HG03558 (cell line): ENCODE results near the gene POLR3A.

Source experiments
- ATAC-seq: cut with Tn5 transposase; IDR thresholded peaks from one replicate; pipeline ENCODE4 v1.9.1; 2021; ENCODE audit warnings: moderate number of reproducible peaks; ENCODE audit not compliant: unreplicated experiment; ENCODE audit errors: extremely low read depth

POLR3A gene

GRCh38 chr10:77960829-77961329, 68.4 kb downstream of the POLR3A start:
- ATAC-seq = no peak

DNA sequence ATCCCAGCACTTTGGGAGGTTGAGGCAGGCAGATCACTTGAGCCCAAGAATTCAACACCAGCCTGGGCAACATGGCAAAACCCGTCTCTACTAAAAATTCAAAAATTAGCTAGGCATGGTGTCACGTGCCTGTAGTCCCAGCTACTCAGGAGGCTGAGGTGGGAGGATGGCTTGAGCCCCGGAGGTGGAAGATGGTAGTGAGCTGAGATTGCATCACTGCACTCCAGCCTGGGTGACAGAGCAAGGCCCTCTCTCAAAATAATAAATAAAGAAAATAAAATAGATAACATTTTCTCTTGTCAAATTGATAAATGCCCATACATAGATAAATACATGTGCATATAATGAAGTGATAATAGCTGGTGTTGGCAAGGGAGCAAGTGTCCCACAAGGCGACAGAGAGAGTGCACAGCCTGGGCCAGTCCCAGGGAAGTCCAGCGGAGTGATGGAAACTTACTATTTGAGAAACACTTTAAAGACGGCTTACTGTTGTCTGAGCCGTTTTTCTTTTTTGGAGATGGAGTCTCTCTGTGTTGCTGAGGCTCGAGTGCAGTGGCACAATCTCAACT, 69.3 kb downstream of the POLR3A start:
- no peak for ATAC-seq

- ATAC-seq = no peak
Observed at GRCh38 chr10:77959384-77959783, 69.9 kb downstream of the POLR3A start.

- no peak for ATAC-seq
Observed at GRCh38 chr10:77955136-77955535, 74.2 kb downstream of the POLR3A start.

DNA sequence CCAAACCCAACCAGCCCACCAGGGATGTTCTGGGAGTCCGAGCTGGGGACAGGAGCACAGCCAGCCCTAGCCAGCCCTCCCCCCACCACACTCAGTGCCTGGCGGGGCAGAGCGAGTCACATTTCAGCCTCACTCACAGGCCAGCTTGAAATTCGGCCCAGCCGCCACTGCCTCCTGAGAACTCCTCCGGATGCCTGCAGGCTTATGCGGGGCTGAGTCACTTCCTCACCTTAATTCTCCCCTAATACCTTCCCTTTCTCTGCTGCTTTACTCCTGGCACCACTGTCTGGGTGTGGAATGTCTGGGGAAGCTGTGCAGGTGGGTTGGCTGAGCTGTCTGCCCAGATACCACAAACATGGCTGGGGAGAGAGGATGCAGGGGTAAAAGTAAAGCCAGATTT, 80.1 kb downstream of the POLR3A start:
- no peak for ATAC-seq

GRCh38 chr10:77946084-77946483, 83.2 kb downstream of the POLR3A start:
- ATAC-seq = no peak

DNA sequence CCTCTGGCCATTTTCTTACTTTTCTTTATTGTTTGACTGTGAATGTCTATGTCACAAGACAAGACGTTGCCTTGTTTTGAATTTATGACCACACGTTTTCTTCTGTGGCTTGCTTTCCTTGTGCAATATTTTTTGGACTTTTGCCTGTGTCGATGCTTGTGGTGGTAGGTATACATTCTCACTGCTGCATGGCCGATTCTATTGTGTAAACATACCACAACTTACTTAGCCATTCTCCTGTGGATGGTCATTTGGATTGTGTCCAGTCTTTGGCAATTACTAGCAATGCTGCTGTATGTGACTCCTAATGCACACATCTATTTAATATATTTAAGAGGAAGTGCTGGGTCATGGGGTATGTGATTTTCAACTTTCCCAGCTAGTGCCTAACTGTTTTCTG, 84.8 kb downstream of the POLR3A start:
- no peak for ATAC-seq

DNA sequence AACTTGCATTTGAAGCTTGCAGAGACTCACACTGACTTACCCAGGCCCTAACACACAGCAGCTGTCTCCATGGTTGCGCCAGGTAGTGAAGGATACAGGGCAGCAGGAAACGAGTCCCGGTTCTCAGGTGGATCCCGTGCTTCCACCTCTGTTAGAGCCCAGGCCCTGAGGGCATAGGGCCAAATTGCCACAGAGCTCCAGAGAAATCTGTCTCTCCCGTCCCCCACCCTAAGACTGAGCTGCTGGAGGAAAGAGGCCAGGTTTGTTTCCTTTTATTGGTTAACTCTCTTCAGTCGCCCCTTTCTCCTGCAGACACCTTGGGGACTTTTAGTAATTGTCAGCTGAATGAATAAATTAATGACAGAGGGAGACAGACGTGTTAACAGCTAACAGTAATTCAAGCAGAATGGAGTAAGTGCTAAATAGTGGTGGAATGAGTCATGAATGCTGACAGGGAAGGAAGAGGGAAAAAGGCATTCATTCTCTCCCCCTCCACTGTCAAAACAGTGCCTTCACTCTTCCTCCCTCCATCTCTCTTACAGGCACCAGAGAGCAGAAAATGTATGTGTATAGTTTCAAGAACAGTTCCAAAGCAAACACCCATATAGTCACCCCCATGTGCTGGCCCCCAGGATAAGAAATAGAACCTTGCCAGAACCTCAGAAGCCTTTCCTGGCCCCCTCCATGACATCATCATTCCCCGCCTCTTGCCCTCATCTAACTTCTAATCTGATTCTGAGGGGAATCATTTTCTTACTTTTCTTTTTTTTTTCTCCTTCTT, 86.0 kb downstream of the POLR3A start:
- no peak for ATAC-seq

DNA sequence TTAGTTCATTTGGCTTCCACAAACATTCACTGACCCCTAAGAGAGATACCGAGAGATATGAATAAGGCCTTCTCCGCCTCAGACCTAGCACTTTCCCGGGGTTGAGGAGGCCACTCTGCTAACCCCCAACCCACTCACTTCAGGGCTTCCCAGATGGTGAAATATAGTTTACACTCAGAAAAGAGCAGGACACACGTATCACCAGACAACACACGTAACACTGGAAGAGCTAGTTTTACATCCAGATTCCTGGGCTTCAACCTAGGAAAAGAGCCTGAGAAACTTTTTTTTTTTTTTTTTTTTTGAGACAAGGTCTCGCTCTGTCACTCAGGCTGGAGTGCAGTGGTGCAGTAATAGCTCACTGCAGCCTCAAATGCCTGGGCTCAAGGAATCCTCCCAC, 87.5 kb downstream of the POLR3A start:
- ATAC-seq = no peak

DNA sequence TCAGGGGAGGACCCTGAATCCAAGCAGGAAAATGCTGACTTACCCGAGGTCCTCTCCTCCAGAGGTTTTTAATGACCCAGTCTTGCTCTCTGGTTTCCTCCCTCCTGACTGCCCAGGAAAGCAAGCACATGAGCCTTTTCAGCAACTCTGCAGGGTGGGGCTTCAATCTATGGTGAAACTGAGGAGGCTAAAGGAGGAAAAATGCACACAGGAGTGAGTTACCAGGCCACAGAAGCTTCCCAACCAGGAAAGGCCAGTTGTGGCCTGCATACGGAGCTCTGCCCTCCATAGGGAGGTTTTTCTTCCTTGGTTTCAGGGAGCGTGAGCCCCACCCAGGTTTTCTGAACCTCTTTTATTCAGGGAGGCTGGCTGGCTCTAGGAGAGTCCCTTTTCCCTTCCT, 88.7 kb downstream of the POLR3A start:
- ATAC-seq = no peak

DNA sequence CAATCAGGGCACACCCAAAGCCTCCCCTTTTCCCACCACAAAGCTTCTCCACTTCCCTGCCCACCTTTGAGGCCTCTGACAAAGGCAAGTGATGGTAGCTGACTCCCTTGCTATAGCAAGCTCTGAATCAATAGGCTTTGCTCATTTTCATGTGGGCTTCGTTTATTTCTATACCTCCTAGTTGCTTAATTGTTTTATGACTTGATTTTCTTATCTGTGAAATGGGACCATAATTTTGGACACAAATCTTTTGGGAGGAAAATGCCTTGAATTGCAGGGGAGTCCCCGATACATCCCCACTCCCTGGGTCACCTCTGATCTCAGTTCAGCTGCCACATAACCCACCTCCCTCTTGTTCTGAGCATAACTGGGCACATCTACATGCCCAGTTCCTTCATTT, 89.1 kb downstream of the POLR3A start:
- no peak for ATAC-seq

DNA sequence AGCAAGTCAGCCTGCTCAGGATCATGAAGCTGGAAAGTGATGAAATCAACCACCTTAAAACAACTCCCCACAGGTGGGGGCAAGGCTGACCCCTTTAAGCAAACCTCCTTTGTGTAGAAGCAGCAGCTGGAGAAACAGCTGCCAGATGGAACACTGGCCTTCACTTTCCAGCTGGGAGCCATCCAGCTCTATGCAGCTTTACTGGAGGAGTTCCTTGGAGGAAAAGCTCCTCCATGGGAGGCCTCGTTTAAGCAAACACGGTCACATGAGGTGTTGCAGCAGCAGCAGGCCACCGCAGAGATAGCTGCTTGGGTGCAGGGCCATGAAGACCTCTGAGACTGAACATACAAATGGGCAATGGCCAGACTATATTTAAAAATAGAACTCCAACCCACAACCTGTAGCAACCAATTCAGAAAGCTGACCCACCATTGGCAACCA, 89.7 kb downstream of the POLR3A start:
- ATAC-seq = no peak

DNA sequence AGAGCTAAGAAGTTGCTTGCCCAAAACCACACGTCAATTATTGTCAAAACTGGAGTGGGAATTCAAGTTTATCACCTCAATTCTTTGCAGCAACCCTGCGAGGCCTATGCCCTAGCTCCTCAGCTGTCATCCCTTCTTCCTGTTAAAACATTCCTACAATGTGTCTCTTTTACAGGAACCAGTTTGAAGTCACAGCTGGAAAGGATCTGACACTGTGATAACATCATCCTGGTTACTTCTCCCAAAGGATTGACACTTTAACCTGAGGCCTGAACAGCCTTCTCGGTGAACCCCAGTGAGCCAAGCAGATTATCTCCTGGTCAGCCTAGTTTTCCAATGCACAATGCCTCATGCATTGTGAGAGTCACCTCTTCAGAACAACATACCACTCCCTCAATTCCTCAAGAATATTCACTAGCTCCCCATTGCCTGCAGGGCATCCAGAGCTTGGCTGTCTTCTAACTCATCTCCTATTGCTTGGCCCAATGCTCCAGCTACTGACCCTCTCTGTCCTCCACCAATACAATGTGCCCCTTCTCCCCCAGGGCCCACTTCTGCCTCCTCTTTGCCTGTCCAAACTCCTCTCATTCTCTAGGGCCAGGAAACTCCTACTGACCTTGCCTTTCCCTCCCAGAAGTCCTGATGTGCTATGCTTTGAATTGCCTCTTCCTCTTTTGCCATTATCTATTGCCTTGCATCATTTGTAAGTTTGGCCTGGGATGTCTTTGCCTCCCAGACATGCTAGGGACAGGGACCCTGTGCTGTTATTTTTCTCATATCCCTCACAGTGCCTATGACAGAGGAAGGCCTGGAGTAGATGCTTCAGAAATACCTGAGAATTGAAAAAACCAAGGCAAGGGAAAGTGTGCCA, 92.4 kb downstream of the POLR3A start:
- no peak for ATAC-seq

GRCh38 chr10:77932016-77932715, 97.1 kb downstream of the POLR3A start:
- no peak for ATAC-seq

GRCh38 chr10:77927402-77928246, 101.7 kb downstream of the POLR3A start:
- ATAC-seq = no peak

DNA sequence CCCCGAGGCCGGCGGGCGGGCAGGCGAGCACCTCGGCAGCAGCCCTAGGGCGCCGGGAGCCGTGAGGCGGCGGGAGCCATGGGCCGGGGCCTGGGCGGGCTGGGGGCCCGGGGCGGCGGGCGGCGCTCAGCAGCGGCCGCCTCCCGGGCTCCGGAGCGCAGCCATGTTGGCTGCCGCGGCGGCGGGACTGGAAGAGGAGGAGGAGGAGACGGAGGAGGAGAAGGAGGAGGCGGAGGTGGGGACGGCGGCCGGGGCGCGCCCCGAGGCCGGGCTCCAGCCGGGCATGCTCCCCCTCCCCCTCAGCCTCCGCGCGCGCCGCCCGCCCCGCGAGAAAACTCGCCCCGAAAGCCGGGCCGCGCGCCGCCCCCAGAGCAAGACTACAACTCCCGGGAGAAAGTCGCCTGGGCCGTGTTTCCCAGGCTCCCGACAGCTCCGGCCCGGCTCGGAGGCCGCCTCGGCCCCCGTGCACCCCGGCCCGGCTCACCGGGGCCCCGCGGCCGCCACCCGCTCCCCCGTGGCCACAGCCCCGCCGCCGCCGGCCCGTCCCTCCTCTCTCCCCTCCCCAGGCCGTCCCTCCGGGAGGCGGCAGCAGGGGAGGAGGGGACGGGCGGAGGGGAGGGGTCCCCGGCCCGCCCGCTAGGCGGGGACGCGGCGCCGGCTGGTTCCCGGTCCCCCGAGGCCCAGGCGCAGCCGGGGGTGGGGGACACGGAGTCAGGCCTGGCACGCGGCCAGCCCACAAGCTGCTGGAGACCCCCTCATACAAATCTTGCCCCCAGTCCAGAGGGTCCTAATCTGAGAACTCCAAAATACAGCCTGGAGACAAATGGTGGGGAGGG, 102.5 kb downstream of the POLR3A start, which contains the start of gene DLG5:
Gene DLG5, minus strand, starts transcription at position 190 of the 836 bp plus-strand sequence. CDS start 235 bp downstream, outside the sequence.
- peak; percentile 27 for ATAC-seq

DNA sequence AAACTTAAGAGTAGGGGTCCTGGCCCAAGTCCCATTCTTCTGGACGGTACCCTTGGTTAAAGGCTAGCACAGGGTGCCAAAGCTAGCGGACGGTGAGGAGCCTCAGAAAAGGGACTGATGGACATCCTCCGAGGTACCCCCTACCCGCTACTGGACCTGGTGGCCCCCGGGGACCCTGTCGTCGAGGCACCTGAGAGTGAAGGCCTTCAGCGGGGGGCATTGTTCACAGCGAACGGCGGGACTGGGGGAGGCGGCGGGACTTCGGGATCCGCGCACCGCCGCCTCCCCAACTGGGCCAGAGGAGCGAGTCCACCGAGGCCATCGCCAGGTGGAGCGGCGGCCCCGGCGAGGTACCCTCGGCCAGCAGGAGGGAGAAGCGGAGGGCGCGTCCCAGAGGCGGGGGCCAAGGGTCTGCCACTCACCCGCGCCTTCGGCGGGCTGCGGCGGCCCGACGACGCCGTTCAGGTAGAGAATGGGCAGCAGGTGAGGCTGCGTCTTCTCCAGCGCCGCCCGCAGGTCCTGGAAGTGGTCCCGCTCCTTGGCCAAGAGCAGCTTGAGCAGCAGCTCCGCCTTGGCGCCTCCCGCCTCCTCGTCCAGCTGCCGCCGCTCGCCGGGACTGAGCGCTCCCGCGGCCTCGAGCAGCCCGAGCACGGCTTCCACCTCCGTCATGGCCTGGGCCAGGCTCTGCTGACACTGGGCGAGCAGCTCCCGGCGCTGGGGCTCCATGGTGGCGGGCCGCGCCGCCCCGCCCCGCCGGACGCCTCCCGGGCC, 103.3 kb downstream of the POLR3A start:
- peak; percentile 36 for ATAC-seq

GRCh38 chr10:77925410-77925794, 103.9 kb downstream of the POLR3A start:
- no peak for ATAC-seq
